Measurements from ENCODE around the gene CDC25B.
"Not testable (repeated sequence)": the region's sequence is repeated elsewhere in the genome, so short reads cannot be mapped to it uniquely, and the experiment has no call there.

The CDC25B gene

GRCh38 chr20:3808544-3808943 is 12.4 kb downstream of the CDC25B start:
- DNase-seq = no peak

GRCh38 chr20:3811467-3812258 is 15.6 kb downstream of the CDC25B start:
- peak; percentile 96 for DNase-seq

DNA sequence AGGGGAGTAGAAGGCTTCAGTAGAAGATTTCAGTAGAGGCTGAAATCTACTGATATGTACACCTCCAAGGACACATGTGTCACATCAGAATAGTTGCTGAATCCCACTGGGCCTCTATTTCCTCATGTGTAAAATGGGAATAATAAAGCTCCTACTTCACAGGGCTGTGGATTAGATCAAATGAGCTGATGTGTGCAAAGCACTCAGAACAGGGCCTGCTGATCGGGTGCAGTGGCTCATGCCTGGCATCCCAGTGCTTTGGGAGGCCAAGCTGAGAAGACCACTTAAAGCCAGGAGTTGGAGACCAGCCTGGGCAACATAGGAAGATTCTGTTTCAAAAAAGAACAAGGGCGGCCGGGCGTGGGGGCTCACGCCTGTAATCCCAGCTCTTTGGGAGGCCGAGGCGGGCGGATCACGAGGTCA is 16.2 kb downstream of the CDC25B start:
- no peak for DNase-seq

DNA sequence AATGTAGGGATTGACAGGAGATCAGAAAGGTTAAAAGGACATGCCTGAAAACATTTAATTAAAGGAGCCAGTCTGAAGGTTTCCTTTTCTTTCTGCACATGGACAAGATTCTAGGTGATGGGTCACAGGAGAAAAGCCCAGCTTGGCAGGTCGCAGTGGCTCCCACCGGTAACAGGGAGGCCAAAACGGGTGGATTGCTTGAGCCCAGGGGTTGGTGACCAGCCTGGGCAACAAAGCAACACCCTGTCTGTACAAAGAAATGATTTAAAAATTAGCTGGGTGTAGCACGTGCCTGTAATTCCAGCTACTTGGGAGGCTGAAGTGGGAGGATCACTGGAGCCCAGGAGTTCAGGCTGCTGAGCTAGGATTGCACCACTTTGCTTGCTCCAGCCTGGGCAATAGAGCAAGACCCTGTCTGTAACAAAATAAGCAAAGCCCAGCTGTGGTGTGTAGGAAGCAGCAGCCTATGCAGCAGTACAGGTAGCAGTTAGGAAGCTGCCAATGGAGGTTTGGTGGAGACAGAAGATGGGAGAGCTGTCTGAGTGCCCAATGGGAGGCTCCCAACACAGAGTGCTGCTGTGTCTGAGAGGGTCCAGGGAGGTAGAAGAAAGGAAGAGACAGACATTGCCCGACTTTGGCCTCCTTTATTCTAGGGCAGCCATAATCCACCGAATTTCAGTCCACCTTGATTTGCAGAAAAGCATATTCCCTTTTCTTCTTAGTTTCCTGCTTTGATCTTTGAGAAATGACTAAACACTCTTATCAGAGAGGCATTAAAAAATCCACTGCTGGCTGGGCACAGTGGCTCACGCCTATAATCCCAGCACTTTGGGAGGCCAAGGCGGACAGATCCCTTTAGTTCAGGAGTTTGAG is 17.1 kb downstream of the CDC25B start:
- no peak for DNase-seq

DNA sequence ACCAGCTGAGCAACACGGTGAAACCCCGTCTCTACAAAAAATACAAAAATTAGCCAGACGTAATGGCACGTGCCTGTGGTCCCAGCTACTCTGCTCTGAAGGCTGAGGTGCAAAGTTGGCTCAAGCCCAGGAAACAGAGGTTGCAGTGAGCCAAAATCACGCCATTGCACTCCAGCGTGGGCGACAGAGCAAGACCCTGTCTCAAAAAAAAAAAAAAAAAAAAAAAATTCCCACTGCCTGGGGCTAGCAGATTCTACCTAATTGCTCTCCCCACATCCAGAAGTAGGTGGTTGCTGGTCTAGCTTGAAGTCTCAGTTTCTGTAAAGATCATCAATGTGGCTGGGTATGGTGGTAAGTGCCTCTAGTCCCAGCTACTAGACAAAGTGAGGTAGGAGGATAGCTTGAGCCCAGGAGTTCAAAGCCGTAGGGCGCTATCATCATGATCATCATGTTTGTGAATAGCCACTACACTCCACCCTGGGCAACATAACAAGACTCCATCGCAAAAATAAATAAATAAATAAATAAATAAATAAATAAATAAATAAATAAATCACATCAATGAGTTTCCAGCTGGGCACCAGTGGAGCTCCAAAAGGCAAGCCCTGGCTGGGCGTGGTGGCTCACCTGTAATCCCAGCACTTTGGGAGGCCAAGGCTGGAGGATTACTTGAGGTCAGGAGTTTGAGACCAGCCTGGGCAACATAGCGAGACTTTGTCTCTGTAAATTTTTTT is 17.9 kb downstream of the CDC25B start:
- DNase-seq = no peak

DNA sequence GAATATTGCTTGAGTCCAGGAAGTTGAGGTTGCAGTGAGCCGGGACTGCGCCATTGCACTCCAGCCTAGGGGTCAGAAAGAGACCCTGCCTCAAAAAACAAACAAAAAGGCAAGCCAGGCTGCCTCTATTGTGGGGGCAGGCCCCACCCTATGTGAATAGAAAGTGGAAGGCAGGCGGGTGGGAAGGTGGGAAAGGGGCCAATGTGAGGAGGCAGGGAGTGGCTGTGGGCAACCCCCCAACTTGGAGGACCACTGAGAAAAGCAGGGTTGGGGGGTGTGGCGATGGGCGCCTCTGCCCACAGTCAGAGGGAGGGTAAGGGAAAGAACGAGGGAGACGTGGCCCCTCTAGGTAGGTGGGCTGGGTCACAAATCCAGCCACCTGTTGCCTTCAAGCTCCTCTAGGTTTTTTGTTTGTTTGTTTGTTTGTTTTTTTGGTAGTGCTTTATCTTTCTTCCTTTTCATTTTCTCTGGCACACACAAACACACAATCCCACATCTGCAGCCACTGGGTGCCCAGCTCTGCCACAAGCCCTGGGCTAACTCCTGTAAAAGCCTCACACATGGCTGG is 18.9 kb downstream of the CDC25B start:
- DNase-seq = no peak

- DNase-seq = no peak
Measured at GRCh38 chr20:3815703-3816315, 19.7 kb downstream of the CDC25B start.

DNA sequence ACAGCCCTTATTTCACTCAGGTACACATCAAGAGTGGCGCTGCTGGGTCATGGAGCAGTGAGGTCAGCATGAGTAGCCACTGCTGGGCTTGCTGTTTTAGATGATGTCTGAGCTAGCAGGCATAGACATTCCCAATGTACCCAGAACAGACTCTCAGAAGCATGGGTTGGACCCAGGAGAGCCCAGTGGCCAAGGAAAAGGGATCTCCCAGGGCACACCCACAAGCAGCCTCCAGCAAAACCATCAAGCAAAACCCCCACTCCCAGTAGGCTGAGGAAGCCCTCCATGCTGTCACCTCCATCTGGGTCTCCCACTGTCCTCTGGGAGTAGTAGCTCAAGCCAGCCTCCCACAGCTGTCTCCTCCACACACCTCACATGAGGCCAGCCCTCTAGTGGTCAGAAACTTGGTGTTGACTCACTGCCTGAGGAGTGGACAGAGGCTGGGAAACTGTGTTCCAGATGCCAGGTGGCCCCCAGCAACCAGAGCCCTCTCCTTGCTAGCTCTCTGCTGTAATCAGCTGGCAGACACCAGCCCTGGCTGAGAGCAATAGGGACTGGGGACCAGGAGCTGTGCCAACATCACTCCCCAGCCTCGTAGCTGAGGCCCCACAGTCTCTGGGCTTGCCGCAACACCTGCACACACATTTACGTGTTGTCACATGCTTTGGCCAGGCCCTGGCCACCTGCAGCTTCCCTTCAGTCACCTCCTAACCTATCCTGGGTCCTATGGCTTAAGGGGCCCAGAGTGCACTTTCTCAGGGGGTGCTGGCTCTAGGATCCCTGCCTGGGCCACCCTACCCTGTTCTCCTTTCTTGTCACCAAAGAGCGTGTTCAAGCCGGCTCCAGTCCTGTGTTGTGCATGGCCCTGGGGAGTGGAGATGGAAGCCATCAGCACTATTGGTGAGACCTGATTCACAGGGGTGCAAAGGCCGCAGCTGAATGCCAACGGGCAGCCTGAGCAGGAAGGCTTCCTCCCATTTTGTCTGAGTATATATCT is 22.3 kb downstream of the CDC25B start:
- DNase-seq = peak; percentile 53

GRCh38 chr20:3819411-3820047 is 23.4 kb downstream of the CDC25B start:
- no peak for DNase-seq

DNA sequence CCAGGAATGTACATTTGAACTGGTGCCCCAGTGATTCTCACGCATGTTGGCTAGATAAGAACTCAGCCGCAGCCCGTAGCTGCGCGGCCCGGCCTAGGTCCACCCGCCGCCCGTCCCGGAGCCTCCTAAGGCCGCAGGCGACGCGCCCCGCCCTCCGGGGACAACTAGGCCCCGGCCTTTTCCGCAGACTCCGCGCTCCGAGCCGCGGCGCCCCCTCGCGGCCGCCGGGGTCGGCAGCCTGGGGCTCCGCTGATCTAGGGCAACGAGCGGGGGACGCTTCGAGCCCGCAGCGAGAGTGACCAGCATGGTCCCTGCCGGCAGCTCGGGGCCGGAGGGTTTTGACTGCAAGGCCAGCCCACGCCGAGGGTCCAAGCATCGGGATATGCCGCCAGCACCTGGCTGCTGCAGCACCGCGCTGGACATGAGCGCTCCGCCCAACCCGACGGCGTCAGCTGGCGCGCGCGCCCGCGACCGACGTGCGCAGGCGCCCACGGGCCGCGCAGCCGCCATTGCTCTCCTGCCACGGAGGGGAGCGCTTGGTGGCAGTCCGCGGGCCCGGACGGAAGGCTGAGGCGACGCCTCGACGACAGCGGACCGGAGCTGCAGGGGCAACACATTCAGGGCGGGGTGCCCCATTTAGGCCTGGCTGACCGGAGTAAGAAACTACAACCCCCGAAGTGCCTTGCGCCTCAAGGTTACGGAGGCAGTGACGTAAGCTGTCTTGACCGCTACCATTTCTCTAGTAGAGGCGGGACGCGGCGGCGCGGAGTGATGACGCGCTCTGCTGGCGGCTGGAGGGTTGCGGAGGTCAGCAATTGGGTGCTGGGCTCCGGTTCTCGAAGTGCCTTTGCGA is 24.2 kb downstream of the CDC25B start, which contains the start of gene AP5S1:
AP5S1 (plus strand) TSS at position 500 of the 853 bp plus-strand sequence. CDS start 1,571 bp downstream, outside the sequence.
- peak; percentile 94 for DNase-seq

DNA sequence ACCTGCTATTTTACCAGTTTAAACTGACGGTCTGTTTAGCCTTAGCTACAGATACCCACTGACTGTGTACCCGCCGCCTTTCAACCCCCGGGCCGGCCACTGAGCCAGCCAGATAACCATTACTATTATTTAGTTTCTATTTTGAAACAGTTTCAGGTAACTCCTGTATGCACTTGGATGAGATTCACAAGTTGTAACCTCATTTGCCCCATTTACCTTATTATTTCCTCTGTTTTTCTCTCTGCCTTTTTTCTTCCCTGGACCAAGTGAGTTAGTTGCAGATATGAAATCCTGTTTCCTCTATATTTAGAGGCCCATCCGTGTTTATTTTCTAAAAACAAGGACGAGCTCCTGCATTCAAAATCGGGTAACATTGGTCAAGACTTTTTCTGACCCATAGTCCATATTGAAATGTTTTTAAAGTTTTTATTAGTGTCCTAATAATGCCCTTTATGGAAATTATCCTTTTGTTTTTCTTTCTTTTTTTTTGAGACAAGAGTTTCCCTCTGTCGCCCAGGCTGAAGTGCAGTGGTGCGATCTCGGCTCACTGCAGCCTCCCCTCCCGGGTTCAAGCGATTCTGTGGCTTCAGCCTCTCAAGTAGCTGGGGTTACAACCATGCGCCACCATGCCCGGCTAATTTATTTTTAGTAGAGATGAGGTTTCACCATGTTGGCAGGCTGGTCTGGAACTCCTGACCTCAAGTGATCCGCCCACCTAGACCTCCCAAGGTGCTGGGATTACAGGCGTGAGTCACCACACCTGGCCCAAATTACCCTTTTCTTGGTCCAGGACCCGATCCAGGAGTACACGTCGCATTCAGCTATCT is 25.0 kb downstream of the CDC25B start:
- no peak for DNase-seq

- no peak for DNase-seq
Measured at GRCh38 chr20:3821996-3822395, 25.9 kb downstream of the CDC25B start.

DNA sequence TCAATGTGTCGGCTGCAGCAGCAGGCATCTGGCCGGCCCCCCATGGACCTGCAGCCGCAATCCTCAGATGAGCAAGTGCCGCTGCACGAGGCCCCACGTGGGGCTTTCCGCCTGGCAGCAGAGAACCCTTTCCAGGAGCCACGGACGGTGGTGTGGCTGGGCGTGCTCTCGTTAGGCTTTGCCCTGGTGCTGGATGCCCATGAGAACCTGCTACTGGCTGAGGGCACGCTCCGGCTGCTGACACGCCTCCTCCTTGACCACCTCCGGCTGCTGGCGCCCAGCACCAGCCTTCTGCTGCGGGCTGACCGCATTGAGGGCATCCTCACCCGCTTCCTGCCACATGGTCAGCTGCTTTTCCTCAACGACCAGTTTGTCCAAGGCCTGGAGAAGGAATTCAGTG is 27.8 kb downstream of the CDC25B start:
- no peak for DNase-seq

DNA sequence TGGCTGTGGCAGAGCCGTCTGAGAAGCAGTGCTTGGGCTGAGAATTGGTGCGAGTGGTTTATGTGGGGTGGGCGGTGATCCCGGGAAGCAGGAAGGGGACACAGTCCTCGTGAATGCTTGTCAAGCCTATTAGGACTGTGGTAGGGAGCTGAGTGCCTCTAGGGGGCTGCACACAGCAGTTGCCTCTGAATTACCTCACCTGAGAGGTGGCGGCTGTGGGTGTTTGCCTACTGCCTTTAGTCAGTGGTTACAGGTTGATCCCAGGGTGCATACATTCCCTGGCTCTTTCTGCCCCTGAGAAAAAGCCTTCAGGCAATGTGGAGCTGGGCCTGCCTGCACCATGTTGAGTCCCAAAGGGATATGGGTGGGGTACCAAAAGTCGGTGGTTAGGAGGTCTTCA is 29.4 kb downstream of the CDC25B start:
- DNase-seq = no peak

GRCh38 chr20:3826420-3826819 is 30.3 kb downstream of the CDC25B start:
- no peak for DNase-seq

DNA sequence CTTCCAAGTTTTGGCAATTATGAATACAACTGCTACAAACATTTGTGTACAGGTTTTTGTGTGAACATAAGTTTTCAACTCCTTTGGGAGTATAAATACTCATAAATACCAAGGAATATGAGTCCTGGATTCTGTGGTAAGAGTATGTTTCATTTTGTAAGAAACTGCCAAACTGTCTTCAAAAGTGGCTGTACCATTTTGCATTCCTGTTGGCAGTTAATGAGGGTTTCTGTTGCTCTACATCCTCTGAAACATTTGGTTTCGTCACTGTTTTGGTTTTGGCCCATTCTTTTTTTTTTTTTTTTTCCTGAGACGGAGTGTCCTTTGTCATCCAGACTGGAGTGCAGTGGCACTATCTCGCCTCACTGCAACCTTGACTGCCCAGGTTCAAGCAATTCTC is 32.7 kb downstream of the CDC25B start:
- DNase-seq = no peak

GRCh38 chr20:3829891-3830290 is 33.8 kb downstream of the CDC25B start:
- DNase-seq = not testable (repeated sequence)

GRCh38 chr20:3836132-3836531 is 40.0 kb downstream of the CDC25B start:
- no peak for DNase-seq

GRCh38 chr20:3839328-3839727 is 43.2 kb downstream of the CDC25B start:
- no peak for DNase-seq
